Measurements from ENCODE around the gene HTR6.

GRCh38 chr1:19635646-19636045, 29.0 kb upstream of the HTR6 start:
- TF ChIP-seq CTCF (IDR thresholded peaks at IDR 0.05; ENCODE audit: low read depth, low read length), result no peak
- no peak for TF ChIP-seq EZH2phosphoT487 (IDR thresholded peaks at IDR 0.05; ENCODE audit: low read depth)

Measured in OCI-LY3 (cell line).